NCI-H748 (cell line): Measurements from ENCODE around the gene BCKDK.

Experiments
- DNase-seq: peaks from one replicate; lab custom pipeline; 2025; ENCODE audit not compliant: unreplicated experiment; lab: John Stamatoyannopoulos, UW

Gene BCKDK

GRCh38 chr16:31108035-31108793 lies at the start of gene BCKDK:
Gene BCKDK (plus strand): TSS chr16:31108386. CDS start chr16:31109224, 838 bp downstream.
- peak; percentile 72 for DNase-seq

- no peak for DNase-seq
Observed at GRCh38 chr16:31061126-31061812, 46.9 kb upstream of the BCKDK start.

- no peak for DNase-seq
Observed at GRCh38 chr16:31061813-31062440, 46.3 kb upstream of the BCKDK start.

GRCh38 chr16:31063495-31063842 lies 44.7 kb upstream of the BCKDK start:
- DNase-seq, result no peak

- no peak for DNase-seq
Observed at GRCh38 chr16:31063843-31064611, 44.2 kb upstream of the BCKDK start.

GRCh38 chr16:31064882-31065461 lies 43.2 kb upstream of the BCKDK start:
- no peak for DNase-seq

- DNase-seq, result no peak
Observed at GRCh38 chr16:31067342-31067741, 40.8 kb upstream of the BCKDK start.

GRCh38 chr16:31071861-31072260 lies 36.3 kb upstream of the BCKDK start:
- peak; percentile 10 for DNase-seq

GRCh38 chr16:31072540-31073141 lies 35.5 kb upstream of the BCKDK start:
- peak; percentile 35 for DNase-seq

- DNase-seq, result peak; percentile 85
Observed at GRCh38 chr16:31073142-31073969, 34.8 kb upstream of the BCKDK start.

- peak; percentile 99 for DNase-seq
Observed at GRCh38 chr16:31073970-31074813, 34.0 kb upstream of the BCKDK start, which contains the start of the genes ZNF646 and ZNF668. Gene ZNF646 (plus strand): TSS chr16:31074422. CDS start chr16:31076325, 1,903 bp downstream. Gene ZNF668 (minus strand): TSS chr16:31074240. CDS start chr16:31064459, 9,781 bp downstream.

- no peak for DNase-seq
Observed at GRCh38 chr16:31074814-31075183, 33.4 kb upstream of the BCKDK start.

- DNase-seq, result no peak
Observed at GRCh38 chr16:31076319-31076718, 31.9 kb upstream of the BCKDK start.

- DNase-seq, result no peak
Observed at GRCh38 chr16:31077024-31077423, 31.2 kb upstream of the BCKDK start.

GRCh38 chr16:31077592-31078396 lies 30.4 kb upstream of the BCKDK start:
- DNase-seq, result no peak

- DNase-seq, result no peak
Observed at GRCh38 chr16:31078597-31079341, 29.4 kb upstream of the BCKDK start.

GRCh38 chr16:31079342-31079944 lies 28.7 kb upstream of the BCKDK start:
- DNase-seq, result no peak
